HPDE6-E6E7 (cell line): Measurements from ENCODE around the gene STRIP1.
"Not testable (repeated sequence)": the region's sequence is repeated elsewhere in the genome, so short reads cannot be mapped to it uniquely, and the experiment has no call there.

ENCODE experiments used
- DNase-seq: peaks from one replicate; pipeline ENCODE4 v3.0.0; 2011; ENCODE audit warnings: missing footprints; ENCODE audit errors: extremely low spot score

STRIP1 gene

GRCh38 chr1:110007046-110007830 lies 27.2 kb upstream of the STRIP1 start:
- DNase-seq: no peak

- DNase-seq: no peak
Observed at GRCh38 chr1:110008971-110009565, 25.4 kb upstream of the STRIP1 start.

GRCh38 chr1:110011527-110012041 lies 22.8 kb upstream of the STRIP1 start:
- DNase-seq: peak; percentile 20

GRCh38 chr1:110012100-110012780 lies 22.2 kb upstream of the STRIP1 start:
- no peak for DNase-seq

- DNase-seq: no peak
Observed at GRCh38 chr1:110017792-110018191, 16.6 kb upstream of the STRIP1 start.

- no peak for DNase-seq
Observed at GRCh38 chr1:110018396-110018795, 16.0 kb upstream of the STRIP1 start.

- DNase-seq: no peak
Observed at GRCh38 chr1:110019770-110020169, 14.7 kb upstream of the STRIP1 start.

- no peak for DNase-seq
Observed at GRCh38 chr1:110021285-110021684, 13.1 kb upstream of the STRIP1 start.

GRCh38 chr1:110024613-110025012 lies 9.8 kb upstream of the STRIP1 start:
- no peak for DNase-seq

GRCh38 chr1:110030687-110031086 lies 3.7 kb upstream of the STRIP1 start:
- DNase-seq: not testable (repeated sequence)

GRCh38 chr1:110032327-110032726 lies 2.1 kb upstream of the STRIP1 start:
- DNase-seq: no peak

GRCh38 chr1:110033421-110033820 lies 1.0 kb upstream of the STRIP1 start:
- DNase-seq: no peak

- no peak for DNase-seq
Observed at GRCh38 chr1:110034040-110034450, 379 bp upstream of the STRIP1 start.

- DNase-seq: peak; percentile 15
Observed at GRCh38 chr1:110035236-110035752, 870 bp downstream of the STRIP1 start.

- DNase-seq: no peak
Observed at GRCh38 chr1:110038271-110038670, 3.8 kb downstream of the STRIP1 start.

GRCh38 chr1:110039641-110040040 lies 5.2 kb downstream of the STRIP1 start:
- no peak for DNase-seq

GRCh38 chr1:110040548-110040947 lies 6.1 kb downstream of the STRIP1 start:
- DNase-seq: peak; percentile 58

GRCh38 chr1:110043016-110043415 lies 8.6 kb downstream of the STRIP1 start:
- DNase-seq: no peak

GRCh38 chr1:110047463-110047862 lies 13.0 kb downstream of the STRIP1 start:
- DNase-seq: no peak

- DNase-seq: no peak
Observed at GRCh38 chr1:110048240-110048639, 13.8 kb downstream of the STRIP1 start.

GRCh38 chr1:110048923-110049601 lies 14.6 kb downstream of the STRIP1 start:
- DNase-seq: no peak
